Kidney (tissue), 14 donors: ENCODE measurements around the gene MYLK4. TPM values are rescaled to one million over a fixed set of nuclear protein-coding genes. Genes with fewer than 3 reads are reported as not detected.

Source experiments
- DNase-seq, 5 donors: peaks; one replicate each; pipeline ENCODE4 v3.0.0-alpha.2; 2013 to 2020
- FAIRE-seq: peaks from 2 replicates; lab custom pipeline; 2012; peaks lifted over from hg19 to GRCh38; lab: Jason Lieb, UNC
- H3K27ac ChIP-seq, 2 donors: one replicate each; pipeline ENCODE4 v1.7.0; 2013; ENCODE audit warnings: low read depth in 2 of 2, low read length in 2 of 2, inconsistent platforms in 1 of 2
- H3K27me3 ChIP-seq: one replicate; pipeline ENCODE4 v1.7.1; 2013; ENCODE audit warnings: low read length, inconsistent platforms; ENCODE audit not compliant: control insufficient read depth, insufficient read depth
- H3K36me3 ChIP-seq, 3 donors: one replicate each; pipeline versions ENCODE4 v1.7.0 to v1.7.1; 2013; ENCODE audit warnings: low read length in 3 of 3, control low read depth in 1 of 3, inconsistent platforms in 1 of 3; ENCODE audit not compliant: insufficient read depth in 3 of 3, control insufficient read depth in 2 of 3
- H3K4me1 ChIP-seq, 3 donors: one replicate each; pipeline versions ENCODE4 v1.7.0 to v1.7.1; 2013; ENCODE audit warnings: low read length in 3 of 3, inconsistent platforms in 1 of 3, low read depth in 1 of 3; ENCODE audit not compliant: control insufficient read depth in 2 of 3, insufficient read depth in 2 of 3
- H3K4me3 ChIP-seq, 3 donors: one replicate each; pipeline versions ENCODE4 v1.7.0 to v1.8.1; 2013; ENCODE audit warnings: low read length in 3 of 3, control low read depth in 1 of 3, inconsistent platforms in 1 of 3
- H3K9ac ChIP-seq, 3 donors: one replicate each; pipeline versions ENCODE4 v1.7.0 to v1.7.1; 2013; ENCODE audit warnings: low read length in 3 of 3, control low read depth in 1 of 3, inconsistent platforms in 1 of 3
- H3K9me3 ChIP-seq, 3 donors: one replicate each; pipeline versions ENCODE4 v1.7.0 to v1.7.1; 2013; ENCODE audit warnings: low read length in 3 of 3, control low read depth in 1 of 3, inconsistent platforms in 1 of 3; ENCODE audit not compliant: control insufficient read depth in 2 of 3, insufficient read depth in 1 of 3
- CTCF ChIP-seq: IDR thresholded peaks from 3 replicates; pipeline ENCODE4 v1.5.1; 2012; ENCODE audit warnings: mild to moderate bottlenecking, moderate library complexity, borderline replicate concordance; ENCODE audit not compliant: insufficient read depth; ENCODE audit errors: extremely low read depth
- intact Hi-C: fragments of 100-400 bp; cut with DNase I; formaldehyde crosslinking; loops from one replicate; pipeline ENCODE4 v1.11.1; 2022
- polyA plus RNA-seq: library from polyadenylated mRNA; stranded (reverse); fragments of 350-450 nt; fragmentation: Illumina TruSeq; extraction: RNeasy Lipid Tissue Mini Kit (QIAGEN cat#74804); gene quantifications from one replicate; pipeline ENCODE4 v1.2.3, GENCODE V29; 2014; ENCODE audit warnings: low read depth, low replicate concordance; ENCODE audit not compliant: insufficient read depth
- total RNA-seq: library from RNA; stranded (reverse); fragmentation: NEBNext Ultra II Directional; extraction: Animal tissue kit (Norgen Biotek cat#: 25700); gene quantifications from one replicate; pipeline ENCODE4 v1.2.1, GENCODE V29; 2021
- donor health status: control.
- donor health status: control.
- donor health status: control.
- donor health status: control.
- donor health status: control.
- donor health status: DM: yes; HTN: yes; CAD: no.
- donor health status: Normal renal cell carcinoma (clear cell type).

Gene MYLK4
- total and polyA plus RNA-seq, 2 donors from 2014 or later = 1.1 to 1.3 TPM

- no peaks in the 10 kb centered on the region for H3K4me1 ChIP-seq
- no peak for FAIRE-seq
Observed at GRCh38 chr6:2622671-2623070, 128.1 kb downstream of the MYLK4 start.

GRCh38 chr6:2619651-2620050, 131.1 kb downstream of the MYLK4 start:
- H3K9me3 ChIP-seq = no peaks in the 10 kb centered on the region
- no peak overlapping the region for H3K9ac ChIP-seq
- no peaks in the 10 kb centered on the region for H3K27me3 ChIP-seq
- FAIRE-seq = no peak
- H3K4me1 ChIP-seq = no peaks in the 10 kb centered on the region
- no peak for TF ChIP-seq CTCF
- intact Hi-C loops = no loop called here
- H3K27ac ChIP-seq = no peak overlapping the region
- H3K36me3 ChIP-seq = no peaks in the 10 kb centered on the region
- no peak for DNase-seq
- H3K4me3 ChIP-seq = no peak overlapping the region

More at GRCh38 chr6:2622671-2623070, 128.1 kb downstream of the MYLK4 start:
- H3K27ac ChIP-seq = no peak overlapping the region
- intact Hi-C loops = no loop called here
- no peak overlapping the region for H3K9ac ChIP-seq
- no peaks in the 10 kb centered on the region for H3K9me3 ChIP-seq
- no peaks in the 10 kb centered on the region for H3K36me3 ChIP-seq
- no peak for TF ChIP-seq CTCF
- DNase-seq = no peak
- H3K4me3 ChIP-seq = no peak overlapping the region
- no peaks in the 10 kb centered on the region for H3K27me3 ChIP-seq

GRCh38 chr6:2617729-2618128, 133.0 kb downstream of the MYLK4 start:
- DNase-seq = no peak
- no peak for TF ChIP-seq CTCF
- H3K4me1 ChIP-seq = no peaks in the 10 kb centered on the region
- no peaks in the 10 kb centered on the region for H3K9me3 ChIP-seq
- no peak overlapping the region for H3K9ac ChIP-seq
- H3K27me3 ChIP-seq = no peaks in the 10 kb centered on the region
- no peak overlapping the region for H3K4me3 ChIP-seq
- FAIRE-seq = no peak
- no peak overlapping the region for H3K27ac ChIP-seq
- no peaks in the 10 kb centered on the region for H3K36me3 ChIP-seq
- intact Hi-C loops = no loop called here

- intact Hi-C loops = no loop called here
- H3K9ac ChIP-seq = no peak overlapping the region
- H3K27me3 ChIP-seq = no peaks in the 10 kb centered on the region
- H3K4me1 ChIP-seq = no peaks in the 10 kb centered on the region
- no peaks in the 10 kb centered on the region for H3K9me3 ChIP-seq
- no peaks in the 10 kb centered on the region for H3K36me3 ChIP-seq
- no peak overlapping the region for H3K27ac ChIP-seq
- no peak overlapping the region for H3K4me3 ChIP-seq
- no peak for DNase-seq
- no peak for TF ChIP-seq CTCF
- no peak for FAIRE-seq
Observed at GRCh38 chr6:2616811-2617210, 133.9 kb downstream of the MYLK4 start.
